ENCODE measurements around the gene CACNG3.

Gene CACNG3

DNA sequence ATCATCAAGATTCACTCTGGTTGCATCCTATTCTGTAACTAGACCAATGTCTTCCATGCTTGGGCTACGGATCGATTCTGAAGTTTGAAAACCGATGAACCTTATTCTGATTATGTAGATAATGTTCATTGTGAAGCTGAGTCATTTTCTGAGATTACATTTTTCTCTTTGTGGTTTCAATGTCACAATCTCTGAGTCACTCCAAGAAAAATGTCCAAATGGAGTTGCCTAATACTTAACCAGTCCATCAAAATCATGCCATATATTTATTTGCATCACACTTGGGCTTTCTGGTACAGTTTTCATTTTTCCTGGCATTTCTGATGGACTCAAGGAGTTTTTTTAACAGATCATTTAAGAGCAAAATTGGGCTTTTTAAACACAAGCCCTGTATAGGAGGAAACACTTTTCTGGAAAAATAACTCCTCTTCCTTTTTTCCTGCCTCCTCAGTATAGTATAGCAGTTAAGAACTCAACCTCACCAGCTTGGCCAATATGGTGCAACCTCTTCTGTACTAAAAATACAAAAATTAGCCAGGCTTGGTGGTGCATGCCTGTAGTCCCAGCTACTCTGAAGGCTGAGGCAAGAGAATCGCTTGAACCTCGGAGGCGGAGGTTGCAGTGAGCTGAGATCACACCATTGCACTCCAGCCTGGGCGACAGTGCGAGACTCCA, 17.5 kb downstream of the CACNG3 start:
- Histone ChIP-seq H3K4me1 (ENCODE audit: control insufficient read depth in 1 of 2, insufficient read depth in 2 of 2, low read length in 2 of 2) (no peaks in the 10 kb centered on the region), H3K9me3 (ENCODE audit: control insufficient read depth in 1 of 2, low read length in 2 of 2) (no peaks in the 10 kb centered on the region), H3K4me3 (ENCODE audit: low read depth in 1 of 2, low read length in 2 of 2) (no peak overlapping the region), H3K36me3 (ENCODE audit: control insufficient read depth in 1 of 2, insufficient read depth in 2 of 2, low read length in 2 of 2) (no peaks in the 10 kb centered on the region), H3K27me3 (ENCODE audit: control insufficient read depth in 1 of 2, insufficient read depth in 2 of 2, low read length in 2 of 2) (peaks cover 0 to 4% of the 10 kb centered on the region in 2 donors), H3K9ac (ENCODE audit: low read depth in 1 of 2, low read length in 2 of 2) (no peak overlapping the region), H3K27ac (ENCODE audit: low read depth, low read length) (no peak overlapping the region)

DNA sequence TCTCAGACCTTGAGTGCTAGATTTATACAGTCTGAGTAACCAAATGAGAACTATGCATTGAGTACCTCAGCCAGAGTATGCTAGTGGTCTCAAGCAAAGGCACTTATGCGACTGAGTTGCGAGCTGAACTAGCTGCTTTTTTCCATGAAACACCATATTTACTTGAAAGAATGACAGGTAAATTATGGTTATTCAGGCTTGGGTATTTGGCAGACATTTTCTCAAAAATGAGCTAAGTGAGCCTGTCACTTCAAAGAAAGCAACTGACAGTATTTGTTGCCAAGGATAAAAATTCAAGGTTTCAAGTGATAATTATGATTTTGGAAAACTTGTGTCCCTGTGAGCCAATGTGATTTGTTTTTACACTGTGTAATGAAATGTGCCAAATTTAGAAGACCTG, 19.3 kb downstream of the CACNG3 start:
- Histone ChIP-seq H3K27me3 (ENCODE audit: control insufficient read depth in 1 of 2, insufficient read depth in 2 of 2, low read length in 2 of 2) (peaks cover 0 to 4% of the 10 kb centered on the region in 2 donors), H3K9me3 (ENCODE audit: control insufficient read depth in 1 of 2, low read length in 2 of 2) (no peaks in the 10 kb centered on the region), H3K4me1 (ENCODE audit: control insufficient read depth in 1 of 2, insufficient read depth in 2 of 2, low read length in 2 of 2) (no peaks in the 10 kb centered on the region), H3K27ac (ENCODE audit: low read depth, low read length) (no peak overlapping the region), H3K4me3 (ENCODE audit: low read depth in 1 of 2, low read length in 2 of 2) (no peak overlapping the region), H3K9ac (ENCODE audit: low read depth in 1 of 2, low read length in 2 of 2) (no peak overlapping the region), H3K36me3 (ENCODE audit: control insufficient read depth in 1 of 2, insufficient read depth in 2 of 2, low read length in 2 of 2) (no peaks in the 10 kb centered on the region)

DNA sequence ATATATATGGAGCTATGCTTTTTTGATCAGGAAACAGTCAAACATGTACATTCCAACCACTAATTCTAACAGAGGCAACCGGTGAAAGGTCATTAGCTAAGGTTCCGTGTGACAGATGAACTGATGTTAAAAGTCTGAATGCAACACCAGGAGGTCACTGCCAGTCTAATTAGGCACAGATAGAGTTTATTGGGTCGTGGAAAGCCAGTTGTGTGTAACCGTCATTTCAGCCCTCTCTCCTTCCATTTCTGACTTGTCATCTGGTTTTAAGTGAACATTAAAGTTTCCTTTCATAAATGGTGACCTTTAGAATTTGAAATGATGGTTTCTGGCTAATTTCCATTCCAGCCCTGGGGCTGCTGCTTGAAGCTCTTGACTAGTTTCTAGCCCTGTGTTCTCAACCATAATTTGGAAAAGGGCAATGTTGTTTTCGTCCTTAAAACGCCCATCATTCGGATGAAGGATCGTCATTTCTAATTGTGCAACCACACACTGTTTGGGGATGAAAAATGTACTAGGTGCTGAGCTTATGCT, 23.9 kb downstream of the CACNG3 start:
- Histone ChIP-seq H3K36me3 (ENCODE audit: control insufficient read depth in 1 of 2, insufficient read depth in 2 of 2, low read length in 2 of 2) (no peaks in the 10 kb centered on the region), H3K4me3 (ENCODE audit: low read depth in 1 of 2, low read length in 2 of 2) (no peak overlapping the region), H3K9ac (ENCODE audit: low read depth in 1 of 2, low read length in 2 of 2) (no peak overlapping the region), H3K9me3 (ENCODE audit: control insufficient read depth in 1 of 2, low read length in 2 of 2) (no peaks in the 10 kb centered on the region), H3K27ac (ENCODE audit: low read depth, low read length) (no peak overlapping the region), H3K27me3 (ENCODE audit: control insufficient read depth in 1 of 2, insufficient read depth in 2 of 2, low read length in 2 of 2) (no peaks in the 10 kb centered on the region), H3K4me1 (ENCODE audit: control insufficient read depth in 1 of 2, insufficient read depth in 2 of 2, low read length in 2 of 2) (no peaks in the 10 kb centered on the region)

DNA sequence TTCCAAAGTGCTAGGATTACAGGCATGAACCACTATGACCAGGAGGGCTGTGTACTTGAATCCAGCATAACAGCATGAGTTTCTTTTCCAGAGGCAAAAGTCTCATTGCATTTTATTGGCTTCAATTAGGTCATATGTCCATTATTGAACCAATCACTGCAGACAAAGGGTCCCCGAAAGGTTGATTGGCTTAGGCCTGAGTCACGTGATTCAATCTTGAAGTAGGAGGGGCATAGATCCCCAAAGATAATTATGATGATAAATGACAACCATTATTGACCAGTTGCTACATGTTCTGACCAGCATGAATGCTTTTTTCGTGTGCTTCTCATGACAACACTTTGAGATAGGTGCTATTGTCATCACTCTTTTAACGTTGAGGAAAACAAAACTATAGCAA, 25.3 kb downstream of the CACNG3 start:
- no peaks in the 10 kb centered on the region for H3K36me3 ChIP-seq (ENCODE audit: control insufficient read depth in 1 of 2, insufficient read depth in 2 of 2, low read length in 2 of 2)
- H3K27ac ChIP-seq (ENCODE audit: low read depth, low read length), result no peak overlapping the region
- H3K4me1 ChIP-seq (ENCODE audit: control insufficient read depth in 1 of 2, insufficient read depth in 2 of 2, low read length in 2 of 2), result no peaks in the 10 kb centered on the region
- no peaks in the 10 kb centered on the region for H3K9me3 ChIP-seq (ENCODE audit: control insufficient read depth in 1 of 2, low read length in 2 of 2)
- no peak overlapping the region for H3K4me3 ChIP-seq (ENCODE audit: low read depth in 1 of 2, low read length in 2 of 2)
- no peaks in the 10 kb centered on the region for H3K27me3 ChIP-seq (ENCODE audit: control insufficient read depth in 1 of 2, insufficient read depth in 2 of 2, low read length in 2 of 2)
- no peak overlapping the region for H3K9ac ChIP-seq (ENCODE audit: low read depth in 1 of 2, low read length in 2 of 2)

DNA sequence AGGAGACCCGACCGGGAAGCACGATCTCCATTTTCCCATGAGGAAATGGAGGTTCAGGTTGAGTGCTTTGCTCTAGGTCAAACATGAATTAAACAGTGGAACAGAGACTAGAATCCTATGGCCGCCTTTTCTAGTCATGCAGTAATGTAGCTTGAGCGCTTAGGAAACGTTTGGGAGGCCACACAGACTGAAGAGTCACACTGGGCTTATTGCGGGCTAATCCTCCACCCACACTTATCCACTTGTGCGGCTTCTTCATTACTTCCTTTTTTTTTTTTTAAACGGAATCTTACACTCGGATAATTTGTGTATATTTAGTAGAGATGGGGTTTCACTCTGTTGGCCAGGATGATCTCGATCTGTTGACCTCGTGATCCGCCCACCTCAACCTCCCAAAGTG, 26.0 kb downstream of the CACNG3 start:
- no peak overlapping the region for H3K27ac ChIP-seq (ENCODE audit: low read depth, low read length)

DNA sequence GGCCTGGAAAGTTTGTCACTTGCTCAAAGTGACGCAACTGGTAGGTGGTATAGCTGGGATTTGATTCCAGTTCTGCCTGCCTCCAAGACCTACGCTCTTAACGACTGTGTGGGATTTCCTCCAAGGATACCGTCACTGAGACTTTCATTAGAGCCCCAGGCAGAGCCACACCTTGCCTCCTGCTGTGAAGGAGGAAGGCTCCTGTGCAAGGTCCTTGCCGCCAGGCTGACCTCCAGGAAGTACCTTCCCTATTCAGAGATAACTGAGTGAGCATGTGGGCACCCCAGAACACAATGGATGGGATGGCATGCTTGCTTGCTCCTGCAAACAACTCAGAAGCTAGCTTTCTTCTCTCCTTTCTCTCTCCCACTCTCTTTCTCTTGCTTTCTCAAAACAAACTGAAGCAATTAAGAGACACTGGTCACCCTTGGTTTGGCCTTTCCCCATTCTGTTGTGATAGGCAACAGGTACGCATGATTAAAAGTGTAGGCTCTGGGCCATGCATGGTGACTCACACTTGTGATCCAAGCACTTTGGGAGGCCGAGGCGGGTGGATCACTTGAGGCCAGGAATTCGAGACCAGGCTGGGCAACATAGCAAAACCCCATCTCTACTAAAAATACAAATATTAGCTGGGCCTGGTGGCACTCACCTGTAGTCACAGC, 30.7 kb downstream of the CACNG3 start:
- Histone ChIP-seq H3K9me3 (ENCODE audit: control insufficient read depth in 1 of 2, low read length in 2 of 2) (no peaks in the 10 kb centered on the region), H3K4me3 (ENCODE audit: low read depth in 1 of 2, low read length in 2 of 2) (no peak overlapping the region), H3K9ac (ENCODE audit: low read depth in 1 of 2, low read length in 2 of 2) (no peak overlapping the region), H3K27me3 (ENCODE audit: control insufficient read depth in 1 of 2, insufficient read depth in 2 of 2, low read length in 2 of 2) (no peaks in the 10 kb centered on the region), H3K4me1 (ENCODE audit: control insufficient read depth in 1 of 2, insufficient read depth in 2 of 2, low read length in 2 of 2) (no peaks in the 10 kb centered on the region), H3K36me3 (ENCODE audit: control insufficient read depth in 1 of 2, insufficient read depth in 2 of 2, low read length in 2 of 2) (no peaks in the 10 kb centered on the region), H3K27ac (ENCODE audit: low read depth, low read length) (no peak overlapping the region)

More for the DNA sequence above, 26.0 kb downstream of the CACNG3 start:
- H3K4me3 ChIP-seq (ENCODE audit: low read depth in 1 of 2, low read length in 2 of 2), result no peak overlapping the region
- no peaks in the 10 kb centered on the region for H3K27me3 ChIP-seq (ENCODE audit: control insufficient read depth in 1 of 2, insufficient read depth in 2 of 2, low read length in 2 of 2)
- no peaks in the 10 kb centered on the region for H3K9me3 ChIP-seq (ENCODE audit: control insufficient read depth in 1 of 2, low read length in 2 of 2)
- no peaks in the 10 kb centered on the region for H3K36me3 ChIP-seq (ENCODE audit: control insufficient read depth in 1 of 2, insufficient read depth in 2 of 2, low read length in 2 of 2)
- H3K4me1 ChIP-seq (ENCODE audit: control insufficient read depth in 1 of 2, insufficient read depth in 2 of 2, low read length in 2 of 2), result no peaks in the 10 kb centered on the region
- H3K9ac ChIP-seq (ENCODE audit: low read depth in 1 of 2, low read length in 2 of 2), result no peak overlapping the region

DNA sequence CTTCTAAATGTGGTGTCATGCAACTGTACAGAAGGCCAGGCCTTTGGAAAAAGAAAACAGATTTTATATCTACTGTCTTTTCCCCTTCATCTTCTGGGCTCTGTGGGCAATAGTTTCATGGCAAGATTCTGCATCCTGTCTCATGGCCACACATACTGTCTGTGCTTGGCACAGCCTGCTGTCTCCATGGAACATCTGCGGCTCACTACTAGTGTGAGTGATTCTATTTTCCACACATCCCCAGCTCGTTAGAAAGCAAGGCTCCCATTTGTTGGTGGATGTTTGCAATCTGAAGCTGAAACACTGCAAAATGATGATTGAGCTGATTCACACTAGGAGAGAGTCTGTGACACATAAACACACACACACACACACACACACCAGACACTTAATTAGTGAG, 32.4 kb downstream of the CACNG3 start:
- Histone ChIP-seq H3K9me3 (ENCODE audit: control insufficient read depth in 1 of 2, low read length in 2 of 2) (no peaks in the 10 kb centered on the region), H3K4me3 (ENCODE audit: low read depth in 1 of 2, low read length in 2 of 2) (no peak overlapping the region), H3K27ac (ENCODE audit: low read depth, low read length) (no peak overlapping the region), H3K36me3 (ENCODE audit: control insufficient read depth in 1 of 2, insufficient read depth in 2 of 2, low read length in 2 of 2) (no peaks in the 10 kb centered on the region), H3K4me1 (ENCODE audit: control insufficient read depth in 1 of 2, insufficient read depth in 2 of 2, low read length in 2 of 2) (no peaks in the 10 kb centered on the region), H3K27me3 (ENCODE audit: control insufficient read depth in 1 of 2, insufficient read depth in 2 of 2, low read length in 2 of 2) (no peaks in the 10 kb centered on the region), H3K9ac (ENCODE audit: low read depth in 1 of 2, low read length in 2 of 2) (no peak overlapping the region)

DNA sequence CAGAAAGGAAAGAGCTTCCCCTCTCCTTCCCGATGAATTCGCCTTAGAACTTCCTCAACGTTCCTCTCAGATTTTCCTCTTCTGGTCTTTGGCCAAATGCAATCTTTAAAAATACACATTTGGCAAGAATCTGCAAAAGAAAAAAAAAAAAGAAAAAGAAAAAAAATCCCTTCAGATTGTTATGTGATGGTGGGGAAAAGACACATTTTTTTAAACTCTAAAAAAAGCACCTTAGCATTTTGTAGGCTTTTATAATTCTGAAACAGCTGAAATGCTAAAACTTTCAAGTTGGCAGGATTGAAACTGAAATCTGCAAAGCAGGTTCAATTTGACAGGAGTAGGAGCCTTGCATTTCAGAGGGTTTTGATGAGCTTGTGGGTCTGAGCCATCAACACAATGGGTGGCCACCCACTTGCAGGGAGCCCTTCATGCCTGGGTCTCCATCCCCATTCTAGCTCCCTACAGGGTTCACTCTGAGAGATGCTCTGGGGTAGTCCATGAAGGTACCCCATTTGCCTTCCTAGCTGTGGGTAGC, 33.1 kb downstream of the CACNG3 start:
- no peaks in the 10 kb centered on the region for H3K36me3 ChIP-seq (ENCODE audit: control insufficient read depth in 1 of 2, insufficient read depth in 2 of 2, low read length in 2 of 2)
- H3K4me3 ChIP-seq (ENCODE audit: low read depth in 1 of 2, low read length in 2 of 2), result no peak overlapping the region
- no peaks in the 10 kb centered on the region for H3K9me3 ChIP-seq (ENCODE audit: control insufficient read depth in 1 of 2, low read length in 2 of 2)
- H3K4me1 ChIP-seq (ENCODE audit: control insufficient read depth in 1 of 2, insufficient read depth in 2 of 2, low read length in 2 of 2), result no peaks in the 10 kb centered on the region
- H3K27ac ChIP-seq (ENCODE audit: low read depth, low read length), result no peak overlapping the region
- H3K27me3 ChIP-seq (ENCODE audit: control insufficient read depth in 1 of 2, insufficient read depth in 2 of 2, low read length in 2 of 2), result no peaks in the 10 kb centered on the region
- H3K9ac ChIP-seq (ENCODE audit: low read depth in 1 of 2, low read length in 2 of 2), result no peak overlapping the region

DNA sequence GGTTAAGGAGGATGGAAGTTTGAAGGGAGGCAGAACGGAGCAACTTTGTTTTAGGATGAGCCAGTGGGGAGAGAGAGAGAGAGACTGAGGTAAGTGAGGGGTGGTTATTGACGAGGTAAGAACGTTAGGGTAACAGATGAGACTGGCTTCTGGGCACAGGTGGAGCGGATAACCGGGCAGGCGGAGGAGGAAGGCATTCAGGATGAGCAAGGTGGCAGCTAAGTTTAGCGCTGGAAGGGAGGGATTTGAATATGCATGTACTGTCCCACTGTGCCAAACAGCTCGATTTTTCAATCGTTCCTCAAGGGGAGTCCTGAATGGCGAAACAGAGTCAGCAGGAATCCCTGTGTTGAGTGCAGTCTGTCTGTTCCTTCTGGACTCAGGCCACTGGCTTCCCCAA, 35.8 kb downstream of the CACNG3 start:
- H3K4me3 ChIP-seq (ENCODE audit: low read depth in 1 of 2, low read length in 2 of 2), result no peak overlapping the region
- no peaks in the 10 kb centered on the region for H3K9me3 ChIP-seq (ENCODE audit: control insufficient read depth in 1 of 2, low read length in 2 of 2)
- H3K27me3 ChIP-seq (ENCODE audit: control insufficient read depth in 1 of 2, insufficient read depth in 2 of 2, low read length in 2 of 2), result no peaks in the 10 kb centered on the region
- H3K27ac ChIP-seq (ENCODE audit: low read depth, low read length), result no peak overlapping the region
- no peak overlapping the region for H3K9ac ChIP-seq (ENCODE audit: low read depth in 1 of 2, low read length in 2 of 2)
- no peaks in the 10 kb centered on the region for H3K36me3 ChIP-seq (ENCODE audit: control insufficient read depth in 1 of 2, insufficient read depth in 2 of 2, low read length in 2 of 2)
- H3K4me1 ChIP-seq (ENCODE audit: control insufficient read depth in 1 of 2, insufficient read depth in 2 of 2, low read length in 2 of 2), result no peaks in the 10 kb centered on the region

DNA sequence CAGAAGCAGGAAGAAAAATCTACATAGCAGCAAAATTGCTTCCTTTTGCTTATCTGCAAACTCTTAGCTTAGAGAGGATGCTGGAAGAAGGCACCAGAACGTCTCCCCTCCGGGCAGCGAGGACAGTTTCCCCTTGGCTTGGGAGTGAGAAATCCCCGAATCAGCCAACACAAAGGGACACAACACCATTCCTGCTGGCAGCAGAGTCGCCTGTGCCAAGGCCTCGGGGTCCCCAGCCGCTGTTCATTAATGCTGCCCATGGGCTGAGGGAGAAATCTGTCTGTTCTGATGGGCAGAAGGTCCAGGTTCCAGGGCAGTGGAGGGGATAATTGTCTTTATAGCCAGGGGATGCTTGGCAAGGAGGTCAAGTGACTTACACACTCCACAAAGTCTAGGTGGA, 38.0 kb downstream of the CACNG3 start:
- Histone ChIP-seq H3K4me1 (ENCODE audit: control insufficient read depth in 1 of 2, insufficient read depth in 2 of 2, low read length in 2 of 2) (no peaks in the 10 kb centered on the region), H3K27me3 (ENCODE audit: control insufficient read depth in 1 of 2, insufficient read depth in 2 of 2, low read length in 2 of 2) (no peaks in the 10 kb centered on the region), H3K4me3 (ENCODE audit: low read depth in 1 of 2, low read length in 2 of 2) (no peak overlapping the region), H3K9ac (ENCODE audit: low read depth in 1 of 2, low read length in 2 of 2) (no peak overlapping the region), H3K9me3 (ENCODE audit: control insufficient read depth in 1 of 2, low read length in 2 of 2) (no peaks in the 10 kb centered on the region), H3K27ac (ENCODE audit: low read depth, low read length) (no peak overlapping the region), H3K36me3 (ENCODE audit: control insufficient read depth in 1 of 2, insufficient read depth in 2 of 2, low read length in 2 of 2) (no peaks in the 10 kb centered on the region)

Measured in duodenal mucosa (tissue), 2 donors.